HepG2 (cell line): ENCODE results near the gene PFAS. TPM values are rescaled to one million over a fixed set of nuclear protein-coding genes. Genes with fewer than 3 reads are reported as not detected.
A peak's percentile ranks its signal among the peaks of the same experiment; 100 is the strongest.

Source experiments
- ATF7 ChIP-seq, 2 experiments: fragments of 450-650 bp in 1 of 2; sonication (generic) in 1 of 2; formaldehyde crosslinking in 1 of 2; IDR thresholded peaks; 2 replicates each; pipeline versions ENCODE4 v1.4.0 to v1.6.1; 2016 to 2020; ENCODE audit warnings: antibody characterized with exemption in 1 of 2, mild to moderate bottlenecking in 1 of 2, missing genetic modification reagents in 1 of 2
- CHD4 ChIP-seq: fragments of 200-600 bp; sonication (generic); IDR thresholded peaks from 2 replicates; pipeline ENCODE4 v1.7.0; 2017; ENCODE audit warnings: mild to moderate bottlenecking, low read length, borderline replicate concordance
- CREB3 ChIP-seq: sonication (generic); formaldehyde crosslinking; IDR thresholded peaks from 2 replicates; pipeline ENCODE4 v1.5.0; 2020; ENCODE audit warnings: missing genetic modification reagents
- ELF4 ChIP-seq: sonication (generic); formaldehyde crosslinking; IDR thresholded peaks from 2 replicates; pipeline ENCODE4 v1.5.0; 2020; ENCODE audit warnings: missing genetic modification reagents, mild to moderate bottlenecking, moderate library complexity, borderline replicate concordance
- HDAC6 ChIP-seq: fragments of 200-600 bp; sonication (generic); IDR thresholded peaks from 2 replicates; pipeline ENCODE4 v1.7.0; 2017; ENCODE audit warnings: mild to moderate bottlenecking, antibody characterized with exemption, low read length, low read depth
- HOXA9 ChIP-seq: sonication (generic); formaldehyde crosslinking; IDR thresholded peaks from 2 replicates; pipeline ENCODE4 v1.8.1; 2022; ENCODE audit warnings: missing genetic modification reagents, mild to moderate bottlenecking, moderate library complexity, borderline replicate concordance
- KDM2A ChIP-seq: sonication (generic); formaldehyde crosslinking; IDR thresholded peaks from 2 replicates; pipeline ENCODE4 v1.4.0; 2020; ENCODE audit warnings: low read depth, missing genetic modification reagents, borderline replicate concordance
- MTERF4 ChIP-seq: sonication (generic); formaldehyde crosslinking; IDR thresholded peaks from 2 replicates; pipeline ENCODE4 v1.8.0; 2023; ENCODE audit warnings: mild to moderate bottlenecking, missing genetic modification reagents
- NFE2L1 ChIP-seq: sonication (generic); formaldehyde crosslinking; IDR thresholded peaks from 2 replicates; pipeline ENCODE4 v1.4.0; 2020; ENCODE audit warnings: missing genetic modification reagents, mild to moderate bottlenecking, borderline replicate concordance
- PBX2 ChIP-seq: IDR thresholded peaks from 2 replicates; pipeline ENCODE4 v1.6.1; 2016; ENCODE audit warnings: control low read depth
- RBM22 ChIP-seq: fragments of 200-400 bp; formaldehyde crosslinking; optimal IDR thresholded peaks from 2 replicates; pipeline ENCODE3; 2017; ENCODE audit warnings: mild to moderate bottlenecking, low read length, moderate library complexity
- SOX6 ChIP-seq, 2 experiments: fragments of 450-650 bp in 1 of 2; sonication (generic) in 1 of 2; formaldehyde crosslinking in 1 of 2; IDR thresholded peaks; 2 replicates each; pipeline versions ENCODE4 v1.4.0 to v1.6.1; 2017 to 2020; ENCODE audit warnings: antibody characterized with exemption in 1 of 2, mild to moderate bottlenecking in 1 of 2, missing genetic modification reagents in 1 of 2
- TERF1 ChIP-seq: sonication (generic); formaldehyde crosslinking; IDR thresholded peaks from 2 replicates; pipeline ENCODE4 v1.8.0; 2022; ENCODE audit warnings: mild to moderate bottlenecking, missing genetic modification reagents, moderate library complexity
- ZC3H4 ChIP-seq: sonication (generic); formaldehyde crosslinking; IDR thresholded peaks from 2 replicates; pipeline ENCODE4 v1.4.0; 2020; ENCODE audit warnings: missing genetic modification reagents, borderline replicate concordance
- ZFP36L2 ChIP-seq: sonication (generic); formaldehyde crosslinking; IDR thresholded peaks from 2 replicates; pipeline ENCODE4 v1.4.0; 2020; ENCODE audit warnings: missing genetic modification reagents
- ZNF230 ChIP-seq: sonication (generic); formaldehyde crosslinking; IDR thresholded peaks from 2 replicates; pipeline ENCODE4 v1.4.0; 2020; ENCODE audit warnings: mild to moderate bottlenecking, missing genetic modification reagents
- ZNF235 ChIP-seq: sonication (generic); formaldehyde crosslinking; IDR thresholded peaks from 2 replicates; pipeline ENCODE4 v1.8.1; 2023; ENCODE audit warnings: mild to moderate bottlenecking, missing genetic modification reagents, borderline replicate concordance
- ZNF430 ChIP-seq: sonication (generic); formaldehyde crosslinking; IDR thresholded peaks from 2 replicates; pipeline ENCODE4 v1.9.0; 2021; ENCODE audit warnings: mild to moderate bottlenecking, missing genetic modification reagents
- ZNF510 ChIP-seq: sonication (generic); formaldehyde crosslinking; IDR thresholded peaks from 2 replicates; pipeline ENCODE4 v1.4.0; 2020; ENCODE audit warnings: low read depth, mild to moderate bottlenecking, missing genetic modification reagents
- ZNF589 ChIP-seq: sonication (generic); formaldehyde crosslinking; conservative IDR thresholded peaks from 2 replicates; pipeline ENCODE4 v1.8.0; 2022; ENCODE audit warnings: mild to moderate bottlenecking, moderate library complexity, missing genetic modification reagents
- ZNF740 ChIP-seq: sonication (generic); formaldehyde crosslinking; IDR thresholded peaks from 2 replicates; pipeline ENCODE4 v1.4.0; 2020; ENCODE audit warnings: missing genetic modification reagents
- ZNF850 ChIP-seq: sonication (generic); formaldehyde crosslinking; conservative IDR thresholded peaks from 2 replicates; pipeline ENCODE4 v1.9.0; 2021; ENCODE audit warnings: mild to moderate bottlenecking, missing genetic modification reagents
- polyA plus RNA-seq, 8 experiments: library from polyadenylated mRNA; depleted of rRNA in 3 of 8; stranded (reverse) in 7 of 8; unstranded in 1 of 8; fragments of >200 nt; fragmentation: Illumina TruSeq in 4 of 8; extraction: Trizol in 4 of 8; gene quantifications; 2 replicates each; pipeline versions ENCODE4 v1.2.1 to v1.2.3, GENCODE V29; 2011 to 2016; ENCODE audit warnings: low read depth in 4 of 8, missing spikeins in 1 of 8, mixed read lengths in 1 of 8; ENCODE audit not compliant: insufficient read depth in 1 of 8
- total RNA-seq, 5 experiments: library from RNA; depleted of rRNA; stranded (reverse); fragments of >200 nt; fragmentation: Illumina TruSeq; extraction: Trizol; gene quantifications; 2 replicates each; pipeline ENCODE4 v1.2.3, GENCODE V29; 2016; ENCODE audit warnings: low read depth in 1 of 5

PFAS gene
- total and polyA plus RNA-seq, 2 of the 13 experiments (the other 11 are each of a cell fraction or from before 2014, with no cell fraction given): 49.4 to 58.2 TPM

GRCh38 chr17:8212312-8213180 is 36.5 kb upstream of the PFAS start (continued):
- TF ChIP-seq PBX2 (CRISPR knock-in tag) (peak; percentile 54), ZNF235 (no peak), ZNF430 (CRISPR knock-in tag) (peak; percentile 68; the same call in 1 of the 2 replicates), KDM2A (CRISPR knock-in tag) (peak; percentile 56), CHD4 (peak; percentile 79; the same call in 1 of the 2 replicates), ZNF850 (no peak), ZNF740 (no peak), ZC3H4 (no peak), CREB3 (CRISPR knock-in tag) (no peak), ZFP36L2 (no peak), RBM22 (no peak), MTERF4 (no peak), ZNF589 (CRISPR knock-in tag) (no peak), ELF4 (CRISPR knock-in tag) (no peak), HDAC6 (no peak), ZNF510 (CRISPR knock-in tag) (no peak), TERF1 (CRISPR knock-in tag) (no peak), ZNF230 (CRISPR knock-in tag) (no peak), SOX6 (IDR thresholded peaks at IDR 0.05) (no peak), SOX6 (CRISPR knock-in tag; IDR thresholded peaks at IDR 0.05) (peak; percentile 85), NFE2L1 (CRISPR knock-in tag) (no peak), ATF7 (IDR thresholded peaks at IDR 0.05) (no peak), ATF7 (CRISPR knock-in tag; IDR thresholded peaks at IDR 0.05) (no peak), HOXA9 (CRISPR knock-in tag) (no peak)
